GM12878 (cell line): Measurements from ENCODE around the gene VSIG10L2.

Experiments
- GABPA ChIP-seq: IDR thresholded peaks from 2 replicates; pipeline ENCODE4 v1.6.1; 2014; ENCODE audit warnings: antibody characterized with exemption, low read depth, mild to moderate bottlenecking, inconsistent platforms
- POLR2AphosphoS5 ChIP-seq: IDR thresholded peaks from 2 replicates; pipeline ENCODE4 v1.6.1; 2011; ENCODE audit warnings: mild to moderate bottlenecking, low read length, inconsistent platforms
- ZNF274 ChIP-seq: IDR thresholded peaks from one replicate; pipeline ENCODE4 v1.8.0; 2011; ENCODE audit not compliant: insufficient read length, insufficient read depth
- TF ChIP-seq, protein P1 (sequence below): fragments of 450-650 bp; formaldehyde crosslinking; IDR thresholded peaks from 2 replicates; pipeline ENCODE4 v1.5.0; 2022; ENCODE audit warnings: mild to moderate bottlenecking, missing genetic modification characterization

DNA sequence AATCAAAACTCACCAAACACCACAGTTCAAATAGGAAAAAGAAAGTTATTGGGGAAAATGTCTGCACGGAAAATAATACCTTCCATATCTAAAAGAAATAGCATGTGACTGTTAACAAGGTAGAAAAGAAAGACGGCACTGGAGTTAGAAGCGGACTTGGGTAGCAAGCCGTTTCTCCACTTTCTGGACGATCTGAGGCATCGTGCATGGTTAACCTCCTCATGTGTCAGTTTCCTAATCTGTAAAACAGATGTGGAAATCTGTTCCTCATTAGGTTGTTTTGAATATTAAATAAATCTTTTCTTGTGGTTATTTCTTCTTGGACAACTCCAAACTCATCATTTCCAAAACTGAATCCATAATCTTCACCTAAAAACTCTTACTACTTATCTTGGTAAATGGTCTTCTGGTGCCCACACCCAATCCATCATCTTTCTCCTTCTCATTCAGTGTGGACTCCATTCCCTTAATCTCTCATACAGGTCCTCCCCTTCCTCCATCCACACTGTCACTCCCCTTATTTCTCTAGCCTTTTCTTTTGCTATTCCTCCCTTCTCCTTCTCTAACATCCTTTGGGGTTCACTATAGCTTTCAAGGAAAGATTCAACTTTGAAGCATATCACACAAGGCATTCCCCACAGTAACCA lies 53.5 kb downstream of the VSIG10L2 start:
- no peak for TF ChIP-seq POLR2AphosphoS5
- TF ChIP-seq, protein P1, sequence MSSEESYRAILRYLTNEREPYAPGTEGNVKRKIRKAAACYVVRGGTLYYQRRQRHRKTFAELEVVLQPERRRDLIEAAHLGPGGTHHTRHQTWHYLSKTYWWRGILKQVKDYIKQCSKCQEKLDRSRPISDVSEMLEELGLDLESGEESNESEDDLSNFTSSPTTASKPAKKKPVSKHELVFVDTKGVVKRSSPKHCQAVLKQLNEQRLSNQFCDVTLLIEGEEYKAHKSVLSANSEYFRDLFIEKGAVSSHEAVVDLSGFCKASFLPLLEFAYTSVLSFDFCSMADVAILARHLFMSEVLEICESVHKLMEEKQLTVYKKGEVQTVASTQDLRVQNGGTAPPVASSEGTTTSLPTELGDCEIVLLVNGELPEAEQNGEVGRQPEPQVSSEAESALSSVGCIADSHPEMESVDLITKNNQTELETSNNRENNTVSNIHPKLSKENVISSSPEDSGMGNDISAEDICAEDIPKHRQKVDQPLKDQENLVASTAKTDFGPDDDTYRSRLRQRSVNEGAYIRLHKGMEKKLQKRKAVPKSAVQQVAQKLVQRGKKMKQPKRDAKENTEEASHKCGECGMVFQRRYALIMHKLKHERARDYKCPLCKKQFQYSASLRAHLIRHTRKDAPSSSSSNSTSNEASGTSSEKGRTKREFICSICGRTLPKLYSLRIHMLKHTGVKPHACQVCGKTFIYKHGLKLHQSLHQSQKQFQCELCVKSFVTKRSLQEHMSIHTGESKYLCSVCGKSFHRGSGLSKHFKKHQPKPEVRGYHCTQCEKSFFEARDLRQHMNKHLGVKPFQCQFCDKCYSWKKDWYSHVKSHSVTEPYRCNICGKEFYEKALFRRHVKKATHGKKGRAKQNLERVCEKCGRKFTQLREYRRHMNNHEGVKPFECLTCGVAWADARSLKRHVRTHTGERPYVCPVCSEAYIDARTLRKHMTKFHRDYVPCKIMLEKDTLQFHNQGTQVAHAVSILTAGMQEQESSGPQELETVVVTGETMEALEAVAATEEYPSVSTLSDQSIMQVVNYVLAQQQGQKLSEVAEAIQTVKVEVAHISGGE (CRISPR knock-in tag) = no peak
- TF ChIP-seq GABPA = no peak
- TF ChIP-seq ZNF274 = no peak
